GM21390 (cell line): ENCODE data around the gene SSNA1.
"Not testable (repeated sequence)": the region's sequence is repeated elsewhere in the genome, so short reads cannot be mapped to it uniquely, and the experiment has no call there.

Experiments
- ATAC-seq: cut with Tn5 transposase; IDR thresholded peaks from one replicate; pipeline ENCODE4 v1.9.1; 2021; ENCODE audit not compliant: unreplicated experiment

The SSNA1 gene

DNA sequence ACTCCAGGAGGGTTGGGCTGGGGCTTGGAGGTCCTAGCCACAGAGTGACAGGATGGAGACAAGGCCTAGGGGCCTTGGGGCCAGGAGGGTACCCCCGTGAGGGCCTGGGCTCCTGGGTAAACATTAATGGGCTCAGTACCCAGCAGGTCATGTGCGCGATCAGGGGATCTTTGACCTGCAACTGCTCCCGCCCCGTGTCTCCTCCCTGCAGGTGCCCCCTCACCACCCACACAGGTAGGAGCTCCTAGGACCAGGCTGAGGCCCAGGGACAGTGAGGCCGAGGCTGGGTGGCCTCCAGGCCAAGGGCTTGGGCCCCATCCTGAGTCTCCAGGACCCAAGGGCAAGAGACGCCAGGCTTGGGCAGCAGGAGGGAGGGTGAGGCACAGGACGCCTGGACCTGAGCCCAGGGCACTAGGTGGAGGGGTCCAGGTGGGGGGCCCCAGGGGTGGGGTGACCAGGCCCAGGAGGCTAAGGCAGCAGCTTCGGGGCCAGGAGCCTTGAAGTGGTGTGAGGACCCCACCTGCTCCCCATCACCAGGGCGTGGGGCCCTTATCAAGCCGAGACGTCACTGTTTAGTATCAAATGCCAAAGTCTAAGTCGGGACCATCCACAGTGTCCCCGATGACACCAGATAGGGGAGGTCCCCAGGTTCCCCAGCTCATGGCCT, 42.4 kb downstream of the SSNA1 start, which contains the start of gene SLC34A3:
Gene SLC34A3 (plus strand): TSS at position 197 of the 667 bp plus-strand sequence. CDS start 802 bp downstream, outside the sequence.
- ATAC-seq = no peak

DNA sequence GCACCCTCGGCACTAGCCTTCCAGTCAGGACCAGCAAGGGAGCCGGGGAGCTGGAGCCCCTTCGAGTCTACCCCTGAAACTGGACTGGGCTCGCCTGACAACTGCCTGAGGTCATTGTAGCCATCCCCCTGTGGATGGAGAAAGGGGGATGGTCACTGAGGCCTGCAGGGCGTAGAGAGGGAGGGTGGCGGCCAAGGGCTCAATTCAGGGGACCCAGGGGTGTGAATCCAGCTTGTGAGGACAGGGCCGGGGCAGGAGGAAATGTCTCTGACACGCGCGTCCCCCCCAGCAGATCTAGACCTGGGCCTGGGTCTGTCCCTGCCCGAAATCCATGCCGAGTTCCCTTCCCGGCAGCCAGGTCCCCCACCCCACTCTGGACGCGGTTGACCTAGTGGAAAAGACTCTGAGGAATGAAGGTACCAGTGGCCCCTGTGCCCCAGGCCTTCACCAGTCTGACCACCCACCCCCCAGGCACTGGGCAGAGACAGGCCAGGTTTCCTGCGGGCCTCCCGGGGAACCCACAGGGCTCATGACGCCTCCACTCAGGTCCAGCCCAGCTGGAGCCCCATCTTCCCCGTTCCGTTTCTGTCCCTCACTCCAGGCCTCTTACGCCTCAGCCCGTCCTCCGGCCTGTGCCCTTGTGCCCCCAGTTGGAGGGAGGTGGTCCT, 43.0 kb downstream of the SSNA1 start:
- no peak for ATAC-seq

DNA sequence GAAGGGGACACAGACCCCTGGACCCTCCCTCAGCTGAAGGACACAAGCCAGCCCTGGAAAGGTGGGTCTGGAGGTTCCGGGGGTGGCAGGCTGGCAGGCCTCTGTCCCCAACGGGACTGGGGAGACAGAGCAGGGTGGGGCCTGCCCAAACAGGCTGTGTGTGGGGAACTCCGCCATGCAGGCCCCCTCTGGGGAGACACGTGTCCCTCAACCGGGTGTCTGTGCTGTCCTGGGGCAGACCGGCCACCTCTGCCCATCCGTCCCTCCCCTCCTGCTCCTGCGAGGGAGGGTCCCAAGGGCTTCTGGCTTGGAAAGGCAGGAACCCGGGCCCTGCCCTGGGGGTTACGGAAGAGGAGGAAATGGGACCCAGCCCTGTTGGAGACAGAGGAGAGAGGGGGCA, 43.6 kb downstream of the SSNA1 start:
- no peak for ATAC-seq

GRCh38 chr9:137232510-137232909, 44.0 kb downstream of the SSNA1 start:
- no peak for ATAC-seq

GRCh38 chr9:137233143-137233980, 44.9 kb downstream of the SSNA1 start:
- ATAC-seq = no peak

DNA sequence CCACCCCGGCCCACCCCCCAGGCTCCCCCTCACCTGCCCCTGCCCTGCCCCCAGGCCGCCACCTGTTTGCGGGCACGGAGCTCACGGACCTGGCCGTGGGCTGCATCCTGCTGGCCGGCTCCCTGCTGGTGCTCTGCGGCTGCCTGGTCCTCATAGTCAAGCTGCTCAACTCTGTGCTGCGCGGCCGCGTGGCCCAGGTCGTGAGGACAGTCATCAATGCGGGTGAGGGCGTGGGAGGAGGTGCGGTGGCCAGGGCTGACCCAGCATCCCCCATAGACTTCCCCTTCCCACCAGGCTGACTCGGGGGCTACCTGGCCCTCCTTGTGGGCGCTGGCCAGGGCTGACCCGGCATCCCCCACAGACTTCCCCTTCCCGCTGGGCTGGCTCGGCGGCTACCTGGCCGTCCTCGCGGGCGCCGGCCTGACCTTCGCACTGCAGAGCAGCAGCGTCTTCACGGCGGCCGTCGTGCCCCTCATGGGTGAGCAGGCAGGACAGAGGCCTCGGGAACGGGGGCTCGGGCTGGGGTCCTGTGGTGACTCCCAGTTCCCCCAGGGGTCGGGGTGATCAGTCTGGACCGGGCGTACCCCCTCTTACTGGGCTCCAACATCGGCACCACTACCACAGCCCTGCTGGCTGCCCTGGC, 45.7 kb downstream of the SSNA1 start:
- no peak for ATAC-seq

- ATAC-seq = no peak
These were observed 46.4 kb downstream of the SSNA1 start for GRCh38 chr9:137234758-137235423.

GRCh38 chr9:137235424-137236237, 47.2 kb downstream of the SSNA1 start:
- ATAC-seq = no peak

DNA sequence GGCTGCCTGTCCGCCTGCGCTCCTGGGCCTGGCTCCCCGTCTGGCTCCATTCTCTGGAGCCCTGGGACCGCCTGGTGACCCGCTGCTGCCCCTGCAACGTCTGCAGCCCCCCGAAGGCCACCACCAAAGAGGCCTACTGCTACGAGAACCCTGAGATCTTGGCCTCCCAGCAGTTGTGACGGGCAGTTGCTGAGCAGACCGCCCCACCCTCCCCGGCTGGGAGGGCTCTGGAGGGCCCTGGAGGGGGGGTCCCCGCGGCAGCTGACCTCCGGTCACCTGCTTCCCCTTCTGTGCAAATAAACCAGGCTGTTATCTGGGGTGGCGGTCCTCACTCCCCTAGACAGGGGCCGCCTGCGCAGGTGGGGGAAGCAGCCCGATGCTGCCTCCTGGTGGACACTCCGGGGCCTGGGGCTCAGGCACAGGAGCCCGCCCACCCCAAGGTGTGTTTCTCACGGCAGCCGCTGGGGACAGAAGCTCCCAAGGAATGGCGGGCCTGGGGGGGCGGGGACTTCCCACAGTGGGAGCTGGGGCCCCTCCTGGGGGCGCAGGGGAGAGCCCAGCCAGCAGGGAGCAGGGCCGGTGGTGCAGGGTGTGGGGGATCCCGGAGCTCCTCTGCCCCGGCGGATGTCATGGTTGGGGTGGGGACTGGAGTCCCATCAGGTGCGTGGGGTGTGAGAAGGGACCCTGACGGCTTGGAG, 47.9 kb downstream of the SSNA1 start:
- no peak for ATAC-seq

DNA sequence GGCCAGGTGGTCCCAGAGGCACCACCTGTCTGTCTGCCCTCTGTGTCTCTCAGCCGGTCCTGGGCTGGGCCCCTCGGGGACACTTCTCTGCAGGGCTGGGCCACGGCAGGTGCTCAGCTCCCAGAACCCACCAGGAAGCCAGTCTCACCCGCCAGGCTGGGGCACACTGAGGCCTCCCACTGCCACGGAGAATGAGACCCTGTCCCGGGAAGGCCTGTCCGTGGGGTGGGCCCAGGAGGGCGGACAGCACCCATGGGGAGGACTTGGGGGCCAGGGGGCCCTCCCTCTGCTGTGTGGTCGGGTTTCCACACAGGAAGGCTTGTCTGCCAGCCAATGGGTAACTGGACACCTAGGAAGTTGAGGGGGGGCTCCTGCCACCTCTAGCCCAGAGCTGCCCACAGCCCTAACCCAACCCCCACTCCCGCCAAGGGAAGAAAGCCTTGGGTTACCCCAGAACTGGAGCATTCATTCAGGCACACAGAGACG, 48.5 kb downstream of the SSNA1 start:
- no peak for ATAC-seq

GRCh38 chr9:137237759-137238726, 49.6 kb downstream of the SSNA1 start:
- no peak for ATAC-seq

GRCh38 chr9:137239541-137240200, 51.2 kb downstream of the SSNA1 start:
- ATAC-seq = not testable (repeated sequence)
